Upper lobe of right lung (tissue), 1 donor: ENCODE data around the gene PRSS23. TPM values are rescaled to one million over a fixed set of nuclear protein-coding genes. Genes with fewer than 3 reads are reported as not detected.
A peak's percentile ranks its signal among the peaks of the same experiment; 100 is the strongest.

Source experiments
- ATAC-seq: fragments of 200-7000 bp; cut with Tn5 transposase; one replicate; pipeline ENCODE4 v1.9.1; 2020; ENCODE audit warnings: mild to moderate bottlenecking, moderate library complexity
- DNase-seq: peaks from one replicate; pipeline ENCODE4 v3.0.0-alpha.2; 2020
- H3K27ac ChIP-seq: fragments of 200-600 bp; one replicate; pipeline ENCODE4 v1.8.0; 2022
- H3K27me3 ChIP-seq: fragments of 200-600 bp; one replicate; pipeline ENCODE4 v1.8.0; 2022; ENCODE audit warnings: mild to moderate bottlenecking
- H3K36me3 ChIP-seq: fragments of 200-600 bp; one replicate; pipeline ENCODE4 v1.8.0; 2022
- H3K4me1 ChIP-seq: fragments of 200-600 bp; one replicate; pipeline ENCODE4 v1.8.0; 2022
- H3K4me3 ChIP-seq: fragments of 200-600 bp; one replicate; pipeline ENCODE4 v1.8.0; 2022; ENCODE audit warnings: mild to moderate bottlenecking
- H3K9me3 ChIP-seq: fragments of 200-600 bp; one replicate; pipeline ENCODE4 v1.8.0; 2022
- CTCF ChIP-seq: fragments of 200-600 bp; IDR thresholded peaks from one replicate; pipeline ENCODE4 v1.8.0; 2022; ENCODE audit warnings: antibody characterized with exemption
- intact Hi-C: fragments of 100-400 bp; cut with DNase I; formaldehyde crosslinking; loops from one replicate; pipeline ENCODE4 v1.11.0; 2022
- total RNA-seq: library from RNA; stranded (reverse); fragmentation: NEBNext Ultra II Directional; extraction: Animal tissue kit (Norgen Biotek cat#: 25700); gene quantifications from one replicate; pipeline ENCODE4 v1.2.1, GENCODE V29; 2021
- donor health status: DM: no; HTN: yes; CAD: no; lungs with severe emphysema.

Gene PRSS23
- total RNA-seq, 1 donor from 2014 or later: 100 TPM

- TF ChIP-seq CTCF: no peak
- H3K27ac ChIP-seq: no peak overlapping the region
- intact Hi-C loops: no loop called here
- H3K9me3 ChIP-seq: no peaks in the 10 kb centered on the region
- H3K4me3 ChIP-seq: no peak overlapping the region
- no peak for DNase-seq
- no peak for ATAC-seq
- H3K36me3 ChIP-seq: no peaks in the 10 kb centered on the region
- no peaks in the 10 kb centered on the region for H3K27me3 ChIP-seq
- no peaks in the 10 kb centered on the region for H3K4me1 ChIP-seq
These were observed 47.8 kb downstream of the PRSS23 start for GRCh38 chr11:86848132-86848531.

DNA sequence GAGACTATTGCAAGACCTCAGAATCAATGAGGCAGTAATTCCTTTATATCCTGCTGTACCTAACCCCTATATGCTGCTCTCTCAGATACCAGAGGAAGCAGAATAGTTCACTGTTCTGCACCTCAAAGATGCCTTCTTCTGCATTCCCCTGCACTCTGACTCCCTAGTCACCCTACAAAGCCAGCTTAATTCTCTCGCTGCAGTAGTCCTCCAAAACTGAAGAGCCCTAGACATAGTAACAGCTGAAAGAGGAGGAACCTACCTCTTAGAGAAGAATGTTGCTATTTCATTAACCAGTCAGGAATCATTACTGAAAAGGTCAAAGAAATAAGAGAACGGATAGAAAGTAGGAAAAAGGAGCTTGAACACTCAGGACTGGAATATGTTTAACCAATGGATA lies 49.3 kb downstream of the PRSS23 start:
- no peaks in the 10 kb centered on the region for H3K27me3 ChIP-seq
- peak; percentile 69 for ATAC-seq
- H3K4me1 ChIP-seq: no peaks in the 10 kb centered on the region
- intact Hi-C loops: no loop called here
- no peaks in the 10 kb centered on the region for H3K9me3 ChIP-seq
- no peak overlapping the region for H3K27ac ChIP-seq
- no peaks in the 10 kb centered on the region for H3K36me3 ChIP-seq
- no peak for TF ChIP-seq CTCF
- DNase-seq: no peak
- H3K4me3 ChIP-seq: no peak overlapping the region

Other genes starting within 250 kb of the PRSS23 start
- 24.7 TPM for gene ME3, start 127.9 kb upstream of the PRSS23 start, total RNA-seq
- gene FZD4, start 154.9 kb downstream of the PRSS23 start, total RNA-seq: 57.4 TPM
- gene TMEM135, start 237.4 kb downstream of the PRSS23 start, total RNA-seq: 24.5 TPM